GM18907 (cell line): ENCODE measurements around the gene POLA1.
A peak's percentile ranks its signal among the peaks of the same experiment; 100 is the strongest.

ENCODE experiments used
- ATAC-seq: cut with Tn5 transposase; IDR thresholded peaks from one replicate; pipeline ENCODE4 v1.9.1; 2021; ENCODE audit warnings: mild to moderate bottlenecking, moderate library complexity; ENCODE audit not compliant: unreplicated experiment

The POLA1 gene

DNA sequence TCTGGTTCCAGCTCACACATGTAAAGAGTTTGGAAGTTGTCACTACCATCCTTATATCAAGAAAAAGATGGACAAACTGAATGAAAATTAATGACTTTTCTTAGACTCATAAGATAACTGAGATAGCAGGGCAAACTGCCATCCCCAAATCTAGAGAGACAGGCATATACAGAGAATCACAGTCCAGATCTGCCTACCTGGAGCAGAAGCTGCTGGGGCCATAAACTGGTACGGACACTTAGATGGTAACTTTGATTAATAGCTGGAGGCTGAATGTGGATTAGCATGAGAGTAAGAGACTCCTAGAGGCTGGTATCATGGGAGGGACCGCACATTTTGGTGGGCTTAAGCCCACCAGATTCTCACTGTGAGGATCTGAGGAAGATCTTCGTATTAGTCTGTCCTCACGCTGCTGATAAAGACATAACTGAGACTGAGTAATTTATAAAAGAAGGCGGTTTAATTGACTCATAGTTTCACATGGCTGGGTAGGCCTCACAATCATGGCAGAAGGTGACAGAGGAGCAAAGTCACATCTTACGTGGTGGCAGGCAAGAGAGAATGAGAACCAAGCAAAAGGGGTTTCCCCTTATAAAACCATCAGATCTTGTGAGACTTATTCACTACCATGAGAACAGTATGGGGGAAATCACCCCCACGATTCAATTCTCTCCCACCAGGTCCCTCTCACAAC lies 10.8 kb upstream of the POLA1 start:
- no peak for ATAC-seq

- no peak for ATAC-seq
These were observed 9.7 kb upstream of the POLA1 start for GRCh38 chrX:24684048-24684447.

DNA sequence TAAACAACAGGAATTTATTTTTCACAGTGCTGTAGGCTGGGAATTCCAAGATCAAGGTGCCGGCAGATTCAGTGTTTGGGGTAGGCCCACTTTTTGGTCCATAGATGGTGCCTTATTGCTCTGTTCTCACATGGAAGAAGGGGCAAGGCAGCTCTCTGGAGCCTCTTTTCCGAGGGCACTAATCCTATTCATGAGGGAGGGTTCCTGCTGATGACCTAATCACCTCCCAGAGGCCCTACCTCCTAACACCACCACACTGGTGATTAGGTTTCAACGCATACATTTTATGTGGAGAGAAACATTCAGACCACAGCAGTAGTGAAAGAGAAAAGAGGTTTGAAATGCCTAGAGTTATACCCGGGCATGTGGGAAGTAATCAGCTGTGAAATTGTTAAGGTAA lies 1.4 kb upstream of the POLA1 start:
- ATAC-seq, result no peak

DNA sequence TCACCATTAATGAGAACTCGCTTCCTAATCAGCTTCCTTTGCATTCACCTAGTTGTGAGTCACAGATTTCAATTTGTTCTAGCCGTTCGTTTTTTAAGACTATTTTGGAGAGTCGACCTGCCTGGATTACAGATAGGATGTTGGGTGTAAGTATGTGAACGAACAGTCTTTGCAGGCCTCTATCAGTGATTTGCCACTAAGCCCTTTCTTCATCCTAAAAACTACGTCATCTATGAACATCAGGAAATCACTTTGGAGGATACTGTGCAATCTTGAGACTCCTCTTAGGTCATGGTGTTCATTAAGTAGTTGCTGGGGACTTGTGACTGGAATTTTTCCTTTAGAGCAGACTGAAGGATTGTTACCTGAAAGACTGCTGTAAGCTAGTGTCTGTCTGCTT lies 1.1 kb downstream of the POLA1 start:
- no peak for ATAC-seq

GRCh38 chrX:24696294-24696693 lies 2.6 kb downstream of the POLA1 start:
- ATAC-seq, result no peak

DNA sequence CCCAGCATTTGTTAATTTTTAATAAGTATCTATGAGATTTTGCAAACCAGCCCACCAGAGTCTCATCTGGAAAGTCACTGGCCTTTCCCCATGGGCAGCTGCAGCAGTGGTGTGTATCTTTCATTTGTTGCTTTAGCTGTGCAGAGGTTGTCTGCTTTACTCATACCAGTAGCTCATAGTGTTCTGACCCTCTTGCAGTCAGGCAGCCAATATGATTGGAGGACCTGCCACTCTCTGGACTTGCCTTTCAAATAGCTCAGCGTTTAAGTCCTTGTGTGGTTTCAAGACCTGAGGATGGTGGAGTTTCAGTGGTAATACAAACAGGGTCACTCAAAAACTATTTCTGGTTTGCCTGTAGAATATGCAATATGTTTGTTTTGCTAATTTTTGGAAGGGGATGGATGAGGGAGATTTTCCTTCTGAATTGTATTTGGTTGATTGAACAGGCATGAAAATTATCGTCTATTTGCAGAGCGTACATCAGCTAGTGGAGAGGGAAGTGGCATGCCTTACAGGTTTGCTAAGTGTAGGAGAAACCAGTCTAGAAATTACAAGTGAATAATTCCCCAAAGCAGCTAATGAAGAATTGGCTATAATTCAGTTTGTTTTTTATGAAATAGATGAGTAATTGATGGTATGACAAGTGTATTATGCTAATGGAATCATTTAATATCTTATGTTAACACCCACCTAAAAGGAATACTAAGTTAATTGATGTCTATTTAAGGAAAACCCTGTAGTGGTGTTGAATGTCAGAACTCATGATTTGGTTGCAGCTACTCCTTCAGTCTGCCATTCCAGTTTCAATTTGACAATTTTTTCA lies 8.9 kb downstream of the POLA1 start:
- peak; percentile 99 for ATAC-seq

DNA sequence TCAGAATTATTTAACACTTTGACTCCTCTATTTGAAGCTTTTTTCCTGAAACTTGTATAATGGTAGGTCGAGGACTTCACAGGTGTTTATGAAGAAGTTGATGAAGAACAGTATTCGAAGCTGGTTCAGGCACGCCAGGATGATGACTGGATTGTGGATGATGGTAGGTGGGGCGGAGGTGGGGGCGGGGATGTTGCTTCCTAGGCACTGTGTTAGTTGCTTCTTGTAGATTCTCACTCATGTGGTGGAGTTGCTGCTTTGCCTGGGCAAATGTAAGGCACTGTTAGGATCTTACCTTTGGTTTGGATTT lies 9.4 kb downstream of the POLA1 start:
- ATAC-seq, result no peak

GRCh38 chrX:24718771-24719170 lies 25.1 kb downstream of the POLA1 start:
- no peak for ATAC-seq

- ATAC-seq, result no peak
These were observed 26.3 kb downstream of the POLA1 start for GRCh38 chrX:24720036-24720435.

GRCh38 chrX:24728530-24728929 lies 34.8 kb downstream of the POLA1 start:
- ATAC-seq, result no peak

- no peak for ATAC-seq
These were observed 39.2 kb downstream of the POLA1 start for GRCh38 chrX:24732766-24733500.

- ATAC-seq, result no peak
These were observed 47.6 kb downstream of the POLA1 start for GRCh38 chrX:24741330-24741729.

GRCh38 chrX:24748196-24748595 lies 54.5 kb downstream of the POLA1 start:
- ATAC-seq, result no peak

GRCh38 chrX:24759786-24760185 lies 66.1 kb downstream of the POLA1 start:
- no peak for ATAC-seq

GRCh38 chrX:24760363-24761000 lies 66.8 kb downstream of the POLA1 start:
- ATAC-seq, result no peak

DNA sequence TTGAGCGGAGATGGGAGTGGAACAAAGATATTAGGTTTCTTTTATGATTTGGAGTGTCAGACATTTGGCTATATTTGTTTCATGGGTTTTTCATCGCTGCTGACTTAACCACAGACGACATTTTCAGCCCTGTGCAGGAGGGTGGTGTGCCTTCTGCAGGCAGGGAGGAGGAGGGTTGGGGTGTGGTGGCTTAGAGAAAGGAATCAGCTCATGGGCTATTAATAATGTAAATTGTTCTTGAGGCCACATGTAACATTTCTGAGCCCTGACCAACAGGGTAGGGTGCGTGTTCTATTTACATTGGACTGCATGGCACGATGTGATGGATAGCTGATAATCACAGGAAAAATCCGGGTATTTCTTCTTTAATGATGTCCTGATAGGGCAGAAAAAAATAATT lies 67.6 kb downstream of the POLA1 start:
- ATAC-seq, result no peak

DNA sequence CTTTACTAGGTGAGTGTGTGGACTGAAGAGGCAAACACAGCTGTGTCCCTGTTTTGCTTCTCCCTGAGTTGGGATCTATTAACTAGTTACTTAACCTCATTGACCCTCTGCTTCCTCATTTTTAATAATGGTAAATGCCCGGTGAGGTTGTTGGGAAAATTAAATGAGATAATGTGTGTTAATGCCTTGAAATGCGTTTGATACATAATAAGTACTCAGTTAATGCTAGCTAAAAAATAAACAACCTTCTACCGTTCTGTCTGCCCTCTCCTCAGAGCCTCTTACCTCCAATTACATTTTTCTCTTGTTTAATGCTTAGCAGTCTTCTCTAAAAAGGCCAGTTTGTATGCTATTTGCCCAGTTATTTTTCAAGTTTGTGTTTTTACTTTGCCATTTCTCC lies 70.3 kb downstream of the POLA1 start:
- no peak for ATAC-seq

DNA sequence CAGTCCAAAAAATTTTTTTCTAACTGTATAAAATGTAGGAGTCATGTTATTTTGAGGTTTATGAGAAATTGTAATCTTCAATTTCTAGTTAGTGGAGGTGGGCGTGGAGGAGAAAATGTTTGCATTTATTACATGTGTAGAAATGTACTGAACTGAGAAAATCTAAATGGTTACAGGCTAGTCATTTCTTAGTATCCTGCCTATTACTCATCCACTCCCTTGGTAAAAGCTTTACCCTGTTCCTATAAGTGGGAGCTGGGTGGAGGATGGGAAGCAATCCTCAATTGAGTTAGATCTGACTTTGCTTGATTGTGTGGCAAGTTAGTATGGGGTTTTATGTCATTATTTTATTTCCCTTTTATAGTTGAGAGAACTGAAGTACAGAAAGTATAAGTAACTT lies 73.8 kb downstream of the POLA1 start:
- no peak for ATAC-seq

- no peak for ATAC-seq
These were observed 74.8 kb downstream of the POLA1 start for GRCh38 chrX:24768556-24768955.

- ATAC-seq, result no peak
These were observed 80.9 kb downstream of the POLA1 start for GRCh38 chrX:24774650-24775049.

DNA sequence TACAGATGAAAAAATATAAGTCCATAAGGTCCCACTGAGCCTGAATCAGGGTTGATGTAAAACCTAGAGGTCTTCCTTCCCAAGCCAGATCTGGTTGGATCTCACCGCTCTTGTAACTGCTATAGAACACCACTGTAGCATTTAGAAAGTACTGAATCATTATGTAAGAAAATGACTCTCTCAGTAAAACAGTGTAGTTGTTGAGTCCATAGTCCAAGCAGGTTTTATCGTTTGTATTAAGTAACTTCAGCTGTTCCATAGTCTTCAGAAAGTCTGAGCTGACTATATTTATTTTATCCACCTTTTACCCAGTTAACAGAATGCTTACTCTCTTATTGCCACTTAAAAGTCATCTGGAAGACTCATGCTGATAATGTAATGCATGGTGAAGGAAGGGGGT lies 82.2 kb downstream of the POLA1 start:
- ATAC-seq, result no peak

DNA sequence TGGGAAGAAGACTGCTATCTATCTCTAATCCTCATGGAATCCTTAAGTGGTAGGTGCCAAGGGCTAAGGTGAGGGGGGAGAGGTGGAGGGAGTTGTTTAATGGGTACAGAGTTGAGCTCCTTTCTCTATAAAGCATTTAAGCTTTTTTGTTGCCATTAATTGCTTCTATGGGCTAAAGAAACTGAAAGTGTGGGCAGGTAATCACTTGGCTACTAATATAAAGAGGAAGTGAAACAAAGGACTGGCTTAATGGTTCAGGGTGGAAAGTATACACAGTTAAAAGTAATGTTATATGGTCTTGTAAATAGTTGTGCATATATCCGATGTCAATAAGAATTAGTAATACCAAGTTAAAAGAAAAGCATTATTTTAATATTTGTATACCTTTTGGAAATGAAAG lies 83.9 kb downstream of the POLA1 start:
- peak; percentile 99 for ATAC-seq
